A673 (cell line): ENCODE results near the gene EXOC4.

Experiments
- CTCF ChIP-seq: fragments of 300-800, 200-600 bp; sonication (generic); conservative IDR thresholded peaks from 2 replicates; pipeline ENCODE4 v1.5.1; 2017; ENCODE audit warnings: low read depth, mild to moderate bottlenecking, antibody characterized with exemption, low read length, moderate library complexity, mixed read lengths
- EZH2 ChIP-seq: fragments of 200-600 bp; sonication (generic); IDR thresholded peaks from 2 replicates; pipeline ENCODE4 v1.6.1; 2017; ENCODE audit warnings: borderline replicate concordance, low read depth, mild to moderate bottlenecking, mixed read lengths, antibody characterized with exemption, low read length; ENCODE audit not compliant: poor library complexity, severe bottlenecking

- TF ChIP-seq CTCF (no peak), EZH2 (no peak)
Measured at GRCh38 chr7:134022286-134022911, 769.5 kb downstream of the EXOC4 start.
